Colon (tissue), 2 donors: ENCODE results near the gene UGP2.
"Not testable (repeated sequence)": the region's sequence is repeated elsewhere in the genome, so short reads cannot be mapped to it uniquely, and the experiment has no call there.

Source experiments
- FAIRE-seq: peaks from 2 replicates; lab custom pipeline; 2012; peaks lifted over from hg19 to GRCh38; lab: Jason Lieb, UNC
- donor health status: control.
- donor health status: control.

The UGP2 gene

DNA sequence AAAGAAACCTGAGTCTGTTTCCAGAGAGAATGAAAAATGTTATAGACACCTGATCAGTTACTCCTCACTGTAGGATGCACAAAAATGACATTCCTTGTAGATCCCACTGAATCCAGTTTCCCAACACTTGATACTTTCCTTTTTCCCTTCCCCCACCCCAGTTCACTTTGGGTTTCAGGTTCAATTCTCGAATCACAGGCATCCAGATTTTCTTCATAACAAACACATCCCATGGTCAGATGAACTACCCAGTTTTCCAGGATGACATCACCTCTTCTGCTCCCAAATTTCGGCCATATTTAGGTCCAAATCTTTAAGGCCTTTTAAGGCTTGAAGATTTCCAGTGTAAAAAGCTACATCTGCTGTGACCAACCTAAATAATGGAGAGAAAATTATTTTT lies 51.5 kb downstream of the UGP2 start:
- no peak for FAIRE-seq

DNA sequence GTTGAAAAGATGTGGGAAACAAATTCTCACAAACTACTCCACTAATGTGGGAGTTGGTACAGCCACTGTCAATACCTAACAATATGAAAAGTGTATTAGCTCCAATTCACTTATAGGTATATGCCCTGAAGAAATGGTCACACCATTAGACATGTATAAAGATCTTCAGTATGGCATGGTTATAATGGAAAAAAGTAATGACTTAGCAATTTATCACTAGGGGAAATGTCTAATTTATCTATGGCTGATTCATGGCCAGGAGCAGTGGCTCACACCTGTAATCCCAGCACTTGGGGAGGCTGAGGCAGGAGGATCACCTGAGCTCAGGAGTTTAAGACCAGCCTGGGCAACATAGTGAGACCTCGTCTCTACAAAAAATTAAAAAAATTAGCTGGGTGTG lies 52.5 kb downstream of the UGP2 start:
- no peak for FAIRE-seq

DNA sequence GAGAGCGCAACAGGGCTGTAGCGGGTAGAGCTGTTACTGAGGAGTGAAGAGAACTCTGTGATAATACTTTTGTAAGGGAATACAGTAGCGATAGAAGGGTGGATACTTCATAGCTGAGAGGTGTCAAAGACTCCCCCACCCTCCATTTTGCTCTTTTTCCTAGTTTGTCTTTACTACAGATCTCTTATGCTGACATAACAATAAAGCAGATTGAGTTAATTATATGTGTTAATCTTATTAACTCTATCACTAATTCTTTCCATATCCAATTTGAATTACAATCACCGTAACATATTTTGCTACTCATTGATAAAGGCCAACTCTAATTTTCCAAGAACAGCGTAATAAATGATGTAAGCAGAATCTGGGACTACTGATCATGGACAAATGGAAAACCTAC lies 57.1 kb downstream of the UGP2 start:
- FAIRE-seq: no peak

DNA sequence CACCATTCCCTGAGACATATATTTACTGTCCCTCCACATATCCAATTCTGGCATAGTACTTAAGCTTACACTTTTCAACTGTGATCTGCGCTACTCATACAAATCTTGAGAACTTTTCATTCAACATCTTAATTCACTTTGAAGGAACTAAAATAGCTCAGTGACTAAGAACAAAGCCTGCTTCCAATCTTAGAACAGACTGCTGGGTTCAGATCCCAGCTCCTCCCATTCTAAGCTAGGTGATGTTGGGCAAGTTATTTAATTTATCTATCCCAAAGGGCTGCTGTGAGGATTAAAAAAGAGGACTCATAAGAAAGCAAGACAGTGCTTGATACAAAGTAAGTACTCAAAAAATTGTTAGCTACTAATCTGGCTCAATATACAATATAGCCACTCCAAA lies 57.9 kb downstream of the UGP2 start:
- no peak for FAIRE-seq

DNA sequence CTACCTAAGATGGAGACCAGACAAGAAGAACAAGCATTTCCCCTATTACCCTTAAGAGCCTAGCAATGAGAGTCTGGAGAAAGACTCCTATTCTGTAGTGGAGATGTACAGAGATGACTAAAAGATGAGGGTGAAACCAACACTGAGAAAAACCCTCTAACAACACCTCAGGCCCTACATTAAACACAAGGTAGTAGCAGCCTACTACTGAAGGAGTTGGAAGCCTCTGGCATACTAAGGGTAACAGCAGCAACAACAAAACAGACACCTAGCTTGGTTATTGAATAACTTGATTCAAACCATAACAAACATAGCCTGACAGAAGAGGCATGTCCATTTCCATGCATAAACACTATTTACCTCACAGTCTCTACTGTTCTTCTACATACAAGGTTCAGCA lies 60.5 kb downstream of the UGP2 start:
- no peak for FAIRE-seq

DNA sequence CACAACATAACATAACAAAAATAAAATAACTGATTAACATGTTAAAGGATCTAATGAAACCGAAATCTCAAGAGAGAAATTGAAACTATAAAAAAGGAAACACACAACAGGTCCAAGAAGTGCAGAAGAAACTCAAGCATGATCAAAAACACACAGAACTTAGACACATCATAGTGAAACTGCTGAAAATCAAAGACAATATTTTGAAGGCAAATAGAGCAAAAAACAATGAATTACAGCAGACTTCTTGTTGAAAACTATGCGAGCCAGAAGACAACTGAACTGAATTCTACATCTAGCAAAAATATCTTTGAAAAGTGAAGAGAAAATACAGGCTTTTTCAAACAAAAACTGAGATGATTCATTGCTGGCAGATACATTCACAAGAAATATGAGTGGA lies 61.3 kb downstream of the UGP2 start:
- no peak for FAIRE-seq

DNA sequence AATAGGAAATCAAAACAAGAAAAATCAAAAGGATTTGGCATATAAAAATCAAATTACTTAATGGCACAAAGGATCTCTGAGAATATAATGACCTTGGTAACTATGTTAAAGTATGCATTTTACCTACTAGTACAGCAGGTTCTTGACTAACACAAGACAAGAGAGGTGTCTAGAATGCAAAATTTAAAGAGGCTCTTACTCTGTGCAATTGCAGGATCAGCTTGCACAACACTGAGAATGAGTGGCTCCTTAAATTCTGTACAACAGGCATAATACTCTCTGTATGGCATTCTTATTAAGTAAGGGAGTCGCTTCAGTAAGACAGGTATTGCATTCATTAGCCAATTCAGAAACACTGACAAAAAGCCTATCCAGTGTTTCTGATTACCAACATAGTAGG lies 72.6 kb downstream of the UGP2 start:
- no peak for FAIRE-seq

DNA sequence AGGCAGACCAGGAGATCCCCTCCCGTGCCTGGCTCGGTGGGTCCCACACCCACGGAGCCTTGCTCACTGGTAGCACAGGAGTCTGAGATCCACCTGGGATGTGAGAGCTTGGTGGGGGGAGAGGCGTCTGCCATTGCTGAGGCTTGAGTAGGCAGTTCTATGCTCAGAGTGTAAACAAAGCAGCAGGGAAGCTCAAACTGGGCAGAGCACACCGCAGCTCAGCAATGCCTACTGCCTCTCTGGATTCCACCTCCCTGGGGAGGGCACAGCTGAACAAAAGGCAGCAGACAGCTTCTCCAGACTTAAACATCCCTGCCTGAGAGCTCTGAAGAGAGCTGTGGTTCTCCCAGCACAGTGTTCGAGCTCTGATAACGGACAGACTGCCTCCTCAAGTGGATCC lies 85.1 kb downstream of the UGP2 start:
- FAIRE-seq: no peak

DNA sequence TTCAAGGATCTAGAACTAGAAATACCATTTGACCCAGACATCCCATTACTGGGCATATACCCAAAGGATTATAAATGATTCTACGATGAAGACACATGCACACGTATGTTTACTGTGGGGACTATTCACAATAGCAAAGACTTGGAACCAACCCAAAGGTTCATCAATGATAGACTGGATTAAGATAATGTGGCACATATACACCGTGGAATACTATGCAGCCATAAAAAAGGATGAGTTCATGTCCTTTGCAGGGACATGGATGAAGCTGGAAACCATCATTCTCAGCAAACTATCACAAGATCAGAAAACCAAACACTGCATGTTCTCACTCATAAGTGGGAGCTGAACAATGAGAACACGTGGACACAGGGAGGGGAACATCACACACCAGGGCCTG lies 90.4 kb downstream of the UGP2 start:
- FAIRE-seq: not testable (repeated sequence)
